SHP77 treated with DMSO at 0.1 percent for 48 hours (cell line): ENCODE measurements around the gene SLC66A2.

Experiments
- DNase-seq: peaks from one replicate; lab custom pipeline; 2025; lab: John Stamatoyannopoulos, UW

Gene SLC66A2

GRCh38 chr18:79902075-79902474 is 49.4 kb downstream of the SLC66A2 start:
- no peak for DNase-seq

- DNase-seq: no peak
Measured at GRCh38 chr18:79901665-79902064, 49.8 kb downstream of the SLC66A2 start.

GRCh38 chr18:79900610-79901570 is 50.6 kb downstream of the SLC66A2 start:
- DNase-seq: no peak

GRCh38 chr18:79899609-79900445 is 51.6 kb downstream of the SLC66A2 start:
- no peak for DNase-seq

GRCh38 chr18:79898952-79899608 is 52.4 kb downstream of the SLC66A2 start:
- no peak for DNase-seq

GRCh38 chr18:79897940-79898625 is 53.4 kb downstream of the SLC66A2 start:
- DNase-seq: no peak

GRCh38 chr18:79896738-79897137 is 54.7 kb downstream of the SLC66A2 start:
- no peak for DNase-seq

- no peak for DNase-seq
Measured at GRCh38 chr18:79890674-79891073, 60.8 kb downstream of the SLC66A2 start.

- no peak for DNase-seq
Measured at GRCh38 chr18:79889569-79889968, 61.9 kb downstream of the SLC66A2 start.

- no peak for DNase-seq
Measured at GRCh38 chr18:79888016-79888415, 63.4 kb downstream of the SLC66A2 start.

- DNase-seq: no peak
Measured at GRCh38 chr18:79887181-79888000, 64.1 kb downstream of the SLC66A2 start.

- no peak for DNase-seq
Measured at GRCh38 chr18:79884963-79885728, 66.3 kb downstream of the SLC66A2 start.

GRCh38 chr18:79884294-79884962 is 67.0 kb downstream of the SLC66A2 start:
- DNase-seq: no peak

- DNase-seq: no peak
Measured at GRCh38 chr18:79883461-79884293, 67.8 kb downstream of the SLC66A2 start.

- no peak for DNase-seq
Measured at GRCh38 chr18:79882522-79883241, 68.8 kb downstream of the SLC66A2 start.

GRCh38 chr18:79881695-79882094 is 69.8 kb downstream of the SLC66A2 start:
- no peak for DNase-seq

- no peak for DNase-seq
Measured at GRCh38 chr18:79879566-79879965, 71.9 kb downstream of the SLC66A2 start.
